Loucy (cell line): ENCODE data around the gene CELA2B.

Experiments
- CTCF ChIP-seq: fragments of 200-600 bp; sonication (generic); conservative IDR thresholded peaks from 2 replicates; pipeline ENCODE4 v1.5.1; 2014; ENCODE audit warnings: mild to moderate bottlenecking, antibody characterized with exemption, low read length
- EZH2phosphoT487 ChIP-seq: fragments of 200-600 bp; IDR thresholded peaks from 2 replicates; pipeline ENCODE4 v1.6.1; 2018; ENCODE audit warnings: antibody characterized with exemption, mild to moderate bottlenecking, moderate library complexity, borderline replicate concordance

- no peak for TF ChIP-seq EZH2phosphoT487
- TF ChIP-seq CTCF: no peak
Measured at GRCh38 chr1:15493869-15494390, 18.0 kb downstream of the CELA2B start.
